SK-N-SH treated with all-trans-retinoic acid at 6 μM for 48 hours (cell line): ENCODE results near the gene LZTR1.

Experiments used
- BACH2 ChIP-seq: fragments of 250-450 bp; sonication (Bioruptor Pico); IDR thresholded peaks from 2 replicates; pipeline ENCODE4 v1.9.0; 2021; ENCODE audit warnings: mild to moderate bottlenecking, borderline replicate concordance
- CSDC2 ChIP-seq: fragments of 250-450 bp; sonication (Bioruptor Pico); IDR thresholded peaks from 2 replicates; pipeline ENCODE4 v1.5.0; 2020; ENCODE audit warnings: mild to moderate bottlenecking, moderate library complexity
- ESRRG ChIP-seq: fragments of 250-450 bp; sonication (Bioruptor Pico); IDR thresholded peaks from 2 replicates; pipeline ENCODE4 v1.6.1; 2021; ENCODE audit warnings: mild to moderate bottlenecking
- GLIS3 ChIP-seq: fragments of 250-450 bp; sonication (Bioruptor Pico); IDR thresholded peaks from 2 replicates; pipeline ENCODE4 v1.5.0; 2020; ENCODE audit warnings: mild to moderate bottlenecking, moderate library complexity
- ISL1 ChIP-seq: fragments of 250-450 bp; sonication (Bioruptor Pico); IDR thresholded peaks from 2 replicates; pipeline ENCODE4 v2.1.2; 2022; ENCODE audit warnings: mild to moderate bottlenecking, moderate library complexity
- OSR1 ChIP-seq: fragments of 250-450 bp; sonication (Bioruptor Pico); IDR thresholded peaks from 2 replicates; pipeline ENCODE4 v1.8.0; 2022; ENCODE audit warnings: moderate library complexity, mild to moderate bottlenecking, inconsistent platforms
- RARB ChIP-seq: fragments of 250-450 bp; sonication (Bioruptor Pico); IDR thresholded peaks from 2 replicates; pipeline ENCODE4 v1.8.0; 2021; ENCODE audit warnings: mild to moderate bottlenecking, moderate library complexity
- ZFP30 ChIP-seq: fragments of 450-650 bp; formaldehyde crosslinking; IDR thresholded peaks from 2 replicates; pipeline ENCODE4 v1.5.0; 2022; ENCODE audit warnings: mild to moderate bottlenecking, moderate library complexity
- ZNF70 ChIP-seq: fragments of 450-650 bp; formaldehyde crosslinking; IDR thresholded peaks from 2 replicates; pipeline ENCODE4 v1.5.0; 2020; ENCODE audit warnings: mild to moderate bottlenecking, moderate library complexity
- TF ChIP-seq, protein P1 (sequence below): fragments of 250-450 bp; sonication (Bioruptor Pico); IDR thresholded peaks from 2 replicates; pipeline ENCODE4 v1.8.0; 2020; ENCODE audit warnings: mild to moderate bottlenecking, moderate library complexity, borderline replicate concordance
- TF ChIP-seq, protein P2 (sequence below): fragments of 250-450 bp; sonication (Bioruptor Pico); IDR thresholded peaks from 2 replicates; pipeline ENCODE4 v1.5.1; 2020; ENCODE audit warnings: low read depth, mild to moderate bottlenecking, moderate library complexity

DNA sequence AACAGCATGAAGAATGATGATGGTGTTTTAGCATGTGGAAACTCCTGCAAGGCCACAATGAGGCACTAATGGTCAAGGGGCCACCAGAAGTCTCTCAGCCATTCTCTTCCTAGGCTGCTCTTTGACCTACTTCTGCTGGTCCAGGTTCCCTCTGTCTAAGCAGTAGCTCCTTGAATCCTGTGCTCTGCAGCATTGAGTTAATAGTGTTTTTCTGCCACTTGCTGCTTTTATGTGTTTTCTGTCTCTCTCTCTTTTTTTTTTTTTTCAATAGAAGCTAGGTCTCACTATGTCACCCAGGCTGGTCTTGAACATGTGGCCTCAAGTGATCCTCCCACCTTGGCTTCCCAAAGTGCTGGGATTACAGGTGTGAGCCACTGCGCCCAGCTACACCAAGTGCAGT lies 35.1 kb upstream of the LZTR1 start:
- TF ChIP-seq, protein P1, sequence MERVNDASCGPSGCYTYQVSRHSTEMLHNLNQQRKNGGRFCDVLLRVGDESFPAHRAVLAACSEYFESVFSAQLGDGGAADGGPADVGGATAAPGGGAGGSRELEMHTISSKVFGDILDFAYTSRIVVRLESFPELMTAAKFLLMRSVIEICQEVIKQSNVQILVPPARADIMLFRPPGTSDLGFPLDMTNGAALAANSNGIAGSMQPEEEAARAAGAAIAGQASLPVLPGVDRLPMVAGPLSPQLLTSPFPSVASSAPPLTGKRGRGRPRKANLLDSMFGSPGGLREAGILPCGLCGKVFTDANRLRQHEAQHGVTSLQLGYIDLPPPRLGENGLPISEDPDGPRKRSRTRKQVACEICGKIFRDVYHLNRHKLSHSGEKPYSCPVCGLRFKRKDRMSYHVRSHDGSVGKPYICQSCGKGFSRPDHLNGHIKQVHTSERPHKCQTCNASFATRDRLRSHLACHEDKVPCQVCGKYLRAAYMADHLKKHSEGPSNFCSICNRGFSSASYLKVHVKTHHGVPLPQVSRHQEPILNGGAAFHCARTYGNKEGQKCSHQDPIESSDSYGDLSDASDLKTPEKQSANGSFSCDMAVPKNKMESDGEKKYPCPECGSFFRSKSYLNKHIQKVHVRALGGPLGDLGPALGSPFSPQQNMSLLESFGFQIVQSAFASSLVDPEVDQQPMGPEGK = no peak
- no peak for TF ChIP-seq ESRRG
- TF ChIP-seq CSDC2 (CRISPR knock-in tag) = no peak
- no peak for TF ChIP-seq GLIS3 (CRISPR knock-in tag)
- no peak for TF ChIP-seq ISL1 (CRISPR knock-in tag)
- TF ChIP-seq ZFP30 = no peak
- TF ChIP-seq, protein P2, sequence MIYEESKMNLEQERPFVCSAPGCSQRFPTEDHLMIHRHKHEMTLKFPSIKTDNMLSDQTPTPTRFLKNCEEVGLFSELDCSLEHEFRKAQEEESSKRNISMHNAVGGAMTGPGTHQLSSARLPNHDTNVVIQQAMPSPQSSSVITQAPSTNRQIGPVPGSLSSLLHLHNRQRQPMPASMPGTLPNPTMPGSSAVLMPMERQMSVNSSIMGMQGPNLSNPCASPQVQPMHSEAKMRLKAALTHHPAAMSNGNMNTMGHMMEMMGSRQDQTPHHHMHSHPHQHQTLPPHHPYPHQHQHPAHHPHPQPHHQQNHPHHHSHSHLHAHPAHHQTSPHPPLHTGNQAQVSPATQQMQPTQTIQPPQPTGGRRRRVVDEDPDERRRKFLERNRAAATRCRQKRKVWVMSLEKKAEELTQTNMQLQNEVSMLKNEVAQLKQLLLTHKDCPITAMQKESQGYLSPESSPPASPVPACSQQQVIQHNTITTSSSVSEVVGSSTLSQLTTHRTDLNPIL (CRISPR knock-in tag) = no peak
- no peak for TF ChIP-seq RARB
- TF ChIP-seq OSR1 (CRISPR knock-in tag) = no peak
- TF ChIP-seq BACH2 (CRISPR knock-in tag) = no peak
- TF ChIP-seq ZNF70 (CRISPR knock-in tag) = no peak
